ENCODE data around the gene NPIPB8.
"Not testable (repeated sequence)": the region's sequence is repeated elsewhere in the genome, so short reads cannot be mapped to it uniquely, and the experiment has no call there.

NPIPB8 gene

GRCh38 chr16:28636093-28636823 is 1.6 kb upstream of the NPIPB8 start:
- not testable (repeated sequence) for DNase-seq

GRCh38 chr16:28638359-28638758 is 494 bp downstream of the NPIPB8 start:
- not testable (repeated sequence) for DNase-seq

DNA sequence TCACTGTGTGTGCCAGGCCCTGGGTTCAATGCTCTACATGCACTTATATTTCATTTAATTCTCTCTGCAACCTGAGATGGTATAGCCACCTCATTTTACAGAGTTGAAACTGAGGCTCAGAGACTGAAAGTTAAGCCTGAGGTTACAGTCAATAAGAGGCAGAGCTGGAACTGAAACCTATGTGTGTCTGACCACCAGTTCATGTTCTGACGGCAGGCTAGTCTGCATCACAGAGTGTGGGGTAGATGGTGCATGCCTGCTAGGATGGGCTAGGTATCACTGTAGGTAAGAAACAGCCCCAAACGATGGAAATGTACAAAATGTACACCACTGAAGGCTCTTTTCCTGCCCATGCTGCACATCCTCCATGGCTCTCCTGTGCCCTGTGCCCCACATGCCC is 2.1 kb downstream of the NPIPB8 start:
- DNase-seq = not testable (repeated sequence)

DNA sequence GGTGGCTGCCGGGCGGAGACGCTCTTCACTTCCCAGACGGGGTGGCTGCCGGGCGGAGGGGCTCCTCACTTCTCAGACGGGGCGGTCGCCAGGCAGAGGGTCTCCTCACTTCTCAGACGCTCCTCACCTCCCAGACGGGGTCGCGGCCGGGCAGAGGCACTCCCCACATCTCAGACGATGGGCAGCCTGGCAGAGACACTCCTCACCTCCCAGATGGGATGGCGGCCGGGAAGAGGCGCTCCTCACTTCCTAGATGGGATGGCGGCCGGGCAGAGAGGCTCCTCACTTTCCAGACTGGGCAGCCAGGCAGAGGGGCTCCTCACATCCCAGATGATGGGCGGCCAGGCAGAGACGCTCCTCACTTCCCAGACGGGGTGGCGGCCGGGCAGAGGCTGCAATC is 28.4 kb downstream of the NPIPB8 start:
- not testable (repeated sequence) for DNase-seq

DNA sequence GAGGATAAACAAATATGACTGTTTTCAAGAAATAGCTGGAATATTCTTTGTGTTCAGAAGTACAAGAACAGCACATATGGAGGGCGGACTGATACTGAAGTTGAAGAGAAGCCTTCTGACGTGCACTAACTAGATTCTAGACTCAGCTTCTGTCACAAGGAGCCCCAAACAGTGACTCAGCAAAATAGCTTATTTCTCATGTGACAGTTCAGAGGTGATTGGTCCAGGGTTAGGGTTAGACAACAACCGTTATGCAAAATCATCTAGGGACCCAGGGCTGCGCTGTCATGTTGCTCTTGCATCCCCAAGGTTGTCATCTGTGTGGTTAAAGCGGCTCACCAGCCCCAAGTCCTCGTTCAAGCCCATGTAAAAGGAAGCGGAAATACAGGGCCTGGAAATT is 29.6 kb downstream of the NPIPB8 start:
- DNase-seq = not testable (repeated sequence)

- not testable (repeated sequence) for DNase-seq
Measured at GRCh38 chr16:28668199-28668598, 30.3 kb downstream of the NPIPB8 start.

GRCh38 chr16:28688327-28688952 is 50.6 kb downstream of the NPIPB8 start:
- not testable (repeated sequence) for DNase-seq

- not testable (repeated sequence) for DNase-seq
Measured at GRCh38 chr16:28689425-28689824, 51.6 kb downstream of the NPIPB8 start.

GRCh38 chr16:28691722-28692121 is 53.9 kb downstream of the NPIPB8 start:
- not testable (repeated sequence) for DNase-seq

DNA sequence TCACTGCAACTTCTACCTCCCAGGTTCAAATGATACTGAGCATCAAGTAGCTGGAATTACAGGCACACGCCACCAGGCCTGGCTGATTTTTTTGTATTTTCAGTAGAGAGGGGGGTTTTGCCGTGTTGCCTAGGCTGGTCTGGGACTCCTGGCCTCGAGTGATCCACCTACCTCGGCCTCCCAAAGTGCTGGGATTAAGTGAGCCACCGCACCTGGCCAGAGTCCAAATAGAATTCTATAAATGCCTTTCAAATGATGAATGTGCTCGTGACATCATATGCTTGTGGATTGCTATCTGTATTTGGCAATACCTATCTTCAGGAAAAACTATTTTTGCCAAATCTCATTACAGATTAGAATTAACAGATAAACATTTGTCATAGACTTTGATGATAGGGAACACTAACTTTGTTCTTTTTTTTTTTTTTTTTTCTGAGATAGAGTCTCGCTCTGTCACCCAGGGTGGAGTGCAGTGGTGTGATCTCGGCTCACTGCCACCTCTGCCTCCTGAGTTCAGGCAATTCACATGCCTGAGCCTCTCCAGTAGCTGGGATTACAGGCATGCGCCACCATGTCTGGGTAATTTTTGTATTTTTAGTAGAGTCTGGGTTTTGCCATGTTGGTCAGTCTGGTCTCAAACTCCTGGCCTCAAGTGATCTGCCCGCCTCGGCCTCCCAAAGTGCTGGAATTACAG is 55.5 kb downstream of the NPIPB8 start:
- DNase-seq = not testable (repeated sequence)

DNA sequence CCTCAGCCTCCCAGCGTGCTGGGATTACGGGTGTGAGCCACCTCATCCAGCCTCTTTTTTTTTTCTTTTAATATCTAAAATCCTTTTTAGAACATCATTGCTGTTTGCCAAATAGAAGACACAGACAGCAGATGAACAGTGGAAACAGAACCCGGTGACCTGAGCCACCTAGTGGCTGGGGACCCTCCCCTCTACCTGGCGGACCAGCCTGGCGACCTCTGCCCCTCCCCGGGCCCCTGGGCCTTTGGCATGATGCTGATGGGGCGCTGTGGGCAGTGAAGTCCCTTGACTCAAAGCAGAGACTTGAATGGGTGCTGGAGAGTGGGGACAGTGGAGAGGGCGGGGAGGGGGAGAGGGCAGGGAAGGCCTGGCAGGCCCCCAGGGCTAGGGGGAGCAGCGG is 61.9 kb downstream of the NPIPB8 start:
- not testable (repeated sequence) for DNase-seq

GRCh38 chr16:28700349-28700748 is 62.5 kb downstream of the NPIPB8 start:
- not testable (repeated sequence) for DNase-seq

GRCh38 chr16:28701384-28701783 is 63.5 kb downstream of the NPIPB8 start:
- not testable (repeated sequence) for DNase-seq

GRCh38 chr16:28704246-28704645 is 66.4 kb downstream of the NPIPB8 start:
- DNase-seq = not testable (repeated sequence)
